OCI-LY1 (cell line): ENCODE data around the gene KDM3B.

ENCODE experiments used
- H2AFZ ChIP-seq: fragments of 200-600 bp; sonication (generic), shearing (Covaris generic); 2 replicates; pipeline ENCODE4 v1.6.0; 2014; ENCODE audit warnings: antibody characterized with exemption, mild to moderate bottlenecking, low read length
- H3F3A ChIP-seq: fragments of 200-600 bp; sonication (generic), shearing (Covaris generic); 2 replicates; pipeline ENCODE4 v1.6.0; 2014; ENCODE audit warnings: mild to moderate bottlenecking, antibody characterized with exemption, low read length, moderate library complexity; ENCODE audit not compliant: insufficient read depth
- H3K27ac ChIP-seq: fragments of 200-600 bp; sonication (generic); 2 replicates; pipeline ENCODE4 v1.5.1; 2014; ENCODE audit warnings: low read length, mixed run types, mild to moderate bottlenecking, low read depth; ENCODE audit not compliant: poor library complexity, severe bottlenecking
- H3K27me3 ChIP-seq: fragments of 200-600 bp; sonication (generic); 2 replicates; pipeline ENCODE4 v1.6.0; 2014; ENCODE audit warnings: antibody characterized with exemption, mild to moderate bottlenecking, low read length, moderate library complexity; ENCODE audit not compliant: insufficient read depth
- H3K36me3 ChIP-seq: fragments of 200-600 bp; sonication (generic); 2 replicates; pipeline ENCODE4 v1.6.1; 2014; ENCODE audit warnings: mild to moderate bottlenecking, antibody characterized with exemption, low read length, moderate library complexity, mixed read lengths; ENCODE audit not compliant: insufficient read depth
- H3K4me1 ChIP-seq: fragments of 200-600 bp; sonication (generic); 2 replicates; pipeline ENCODE4 v1.5.1; 2014; ENCODE audit warnings: mild to moderate bottlenecking, low read length, moderate library complexity; ENCODE audit not compliant: insufficient read depth, severe bottlenecking
- H3K4me2 ChIP-seq: fragments of 200-600 bp; sonication (generic), shearing (Covaris generic); 2 replicates; pipeline ENCODE4 v1.6.1; 2014; ENCODE audit warnings: low read length
- H3K4me3 ChIP-seq: fragments of 200-600 bp; sonication (generic); 2 replicates; pipeline ENCODE4 v1.5.1; 2014; ENCODE audit warnings: low read length, low read depth, mild to moderate bottlenecking, mixed read lengths; ENCODE audit not compliant: poor library complexity, severe bottlenecking
- H3K79me2 ChIP-seq: fragments of 200-600 bp; shearing (Covaris generic); 2 replicates; pipeline ENCODE4 v1.6.1; 2016; ENCODE audit warnings: mixed run types, low read length, mixed read lengths; ENCODE audit not compliant: insufficient read depth
- H3K9ac ChIP-seq: fragments of 200-600 bp; sonication (generic), shearing (Covaris generic); 2 replicates; pipeline ENCODE4 v1.6.1; 2014; ENCODE audit warnings: mild to moderate bottlenecking, low read length, mixed read lengths
- H3K9me2 ChIP-seq: fragments of 200-600 bp; sonication (generic), shearing (Covaris generic); 2 replicates; pipeline ENCODE4 v1.6.1; 2014; ENCODE audit warnings: low read depth, mild to moderate bottlenecking, low read length, mixed read lengths
- H3K9me3 ChIP-seq: fragments of 200-600 bp; shearing (Covaris generic); 2 replicates; pipeline ENCODE4 v1.6.1; 2014; ENCODE audit warnings: low read length, mixed read lengths
- H4K20me1 ChIP-seq: fragments of 200-600 bp; sonication (generic), shearing (Covaris generic); 2 replicates; pipeline ENCODE4 v1.6.0; 2016; ENCODE audit warnings: mild to moderate bottlenecking, low read length; ENCODE audit not compliant: insufficient read depth
- EZH2 ChIP-seq: fragments of 200-600 bp; sonication (generic), shearing (Covaris generic); IDR thresholded peaks from 2 replicates; pipeline ENCODE4 v1.8.0; 2017; ENCODE audit warnings: borderline replicate concordance, mixed run types, mild to moderate bottlenecking, antibody characterized with exemption, low read length, moderate library complexity, mixed read lengths
- TF ChIP-seq, protein P1 (sequence below): fragments of 200-600 bp; sonication (generic), shearing (Covaris generic); IDR thresholded peaks from 2 replicates; pipeline ENCODE4 v1.5.1; 2017; ENCODE audit warnings: mild to moderate bottlenecking, antibody characterized with exemption, low read length, moderate library complexity, mixed read lengths

Gene KDM3B

DNA sequence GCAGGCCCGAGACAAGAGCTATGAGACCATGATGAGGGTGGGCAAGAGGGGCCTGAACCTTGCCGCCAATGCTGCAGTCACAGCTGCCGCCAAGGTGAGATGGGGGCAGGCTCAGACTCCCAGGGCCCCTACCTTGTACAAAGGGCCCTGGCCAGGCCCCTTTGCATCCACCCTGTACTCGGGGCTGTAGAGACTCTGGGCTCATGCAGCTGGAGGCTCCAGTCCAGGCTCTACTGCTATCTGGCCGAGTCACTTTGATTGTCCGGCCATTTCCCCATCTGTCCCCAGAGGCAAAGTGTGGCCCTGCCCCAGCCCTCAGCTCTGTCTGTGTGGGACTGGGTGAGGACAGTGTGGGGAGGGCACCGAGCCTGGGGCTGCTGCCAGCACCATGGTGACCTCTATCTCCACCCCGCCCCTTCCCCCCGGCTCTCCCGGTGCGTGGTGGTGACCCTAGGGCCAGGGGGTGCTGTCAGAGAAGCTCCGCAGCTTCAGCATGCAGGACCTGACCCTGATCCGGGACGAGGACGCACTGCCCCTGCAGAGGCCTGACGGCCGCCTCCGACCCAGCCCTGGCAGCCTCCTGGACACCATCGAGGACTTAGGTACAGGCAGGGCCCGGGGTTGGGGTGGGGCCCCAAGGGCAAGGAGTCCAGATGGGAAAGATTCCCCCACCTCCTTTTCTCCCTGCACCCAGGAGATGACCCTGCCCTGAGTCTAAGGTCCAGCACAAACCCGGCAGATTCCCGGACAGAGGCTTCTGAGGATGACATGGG lies 92.5 kb downstream of the KDM3B start:
- no peak overlapping the region for H3K4me2 ChIP-seq
- TF ChIP-seq, protein P1, sequence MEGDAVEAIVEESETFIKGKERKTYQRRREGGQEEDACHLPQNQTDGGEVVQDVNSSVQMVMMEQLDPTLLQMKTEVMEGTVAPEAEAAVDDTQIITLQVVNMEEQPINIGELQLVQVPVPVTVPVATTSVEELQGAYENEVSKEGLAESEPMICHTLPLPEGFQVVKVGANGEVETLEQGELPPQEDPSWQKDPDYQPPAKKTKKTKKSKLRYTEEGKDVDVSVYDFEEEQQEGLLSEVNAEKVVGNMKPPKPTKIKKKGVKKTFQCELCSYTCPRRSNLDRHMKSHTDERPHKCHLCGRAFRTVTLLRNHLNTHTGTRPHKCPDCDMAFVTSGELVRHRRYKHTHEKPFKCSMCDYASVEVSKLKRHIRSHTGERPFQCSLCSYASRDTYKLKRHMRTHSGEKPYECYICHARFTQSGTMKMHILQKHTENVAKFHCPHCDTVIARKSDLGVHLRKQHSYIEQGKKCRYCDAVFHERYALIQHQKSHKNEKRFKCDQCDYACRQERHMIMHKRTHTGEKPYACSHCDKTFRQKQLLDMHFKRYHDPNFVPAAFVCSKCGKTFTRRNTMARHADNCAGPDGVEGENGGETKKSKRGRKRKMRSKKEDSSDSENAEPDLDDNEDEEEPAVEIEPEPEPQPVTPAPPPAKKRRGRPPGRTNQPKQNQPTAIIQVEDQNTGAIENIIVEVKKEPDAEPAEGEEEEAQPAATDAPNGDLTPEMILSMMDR, result no peak
- no peak for TF ChIP-seq EZH2

DNA sequence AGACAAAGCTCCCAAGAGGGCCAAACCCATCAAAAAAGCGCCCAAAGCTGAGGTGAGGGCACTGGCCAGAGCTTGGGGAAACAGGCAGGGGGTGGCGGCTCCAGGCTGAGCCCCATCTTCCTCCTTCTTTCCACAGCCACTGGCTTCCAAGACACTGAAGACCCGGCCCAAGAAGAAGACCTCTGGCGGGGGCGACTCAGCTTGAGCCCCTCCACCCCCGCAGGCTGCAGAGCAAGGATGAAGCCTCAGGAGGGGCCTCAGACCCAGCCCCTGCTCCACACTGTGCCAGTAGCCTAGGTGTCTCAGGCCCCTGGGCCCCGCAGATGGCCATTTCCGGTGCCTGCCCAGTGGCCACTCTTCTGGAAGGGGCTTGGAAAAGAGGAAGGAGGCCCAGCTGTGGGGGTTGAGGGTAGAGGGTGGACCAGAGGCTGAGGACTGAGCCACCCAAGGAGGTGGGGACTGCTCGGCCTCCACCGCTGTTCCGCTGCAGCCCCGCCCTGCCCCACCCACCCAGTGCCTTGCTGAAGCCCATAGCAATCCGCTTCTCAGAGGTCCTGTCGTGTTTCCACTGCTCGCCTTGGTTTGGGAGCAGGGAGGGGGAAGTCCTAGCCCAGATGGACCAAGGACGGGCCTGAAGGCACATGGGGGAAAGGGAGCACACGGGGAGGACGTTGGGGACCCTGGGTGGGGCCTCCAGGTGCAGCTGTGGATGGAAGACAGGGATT lies 93.2 kb downstream of the KDM3B start:
- TF ChIP-seq EZH2, result no peak
- TF ChIP-seq, protein P1, result no peak
- Histone ChIP-seq H3K4me1 (peaks cover 5% of the 10 kb centered on the region), H3K9ac (no peak overlapping the region), H3F3A (no peaks in the 10 kb centered on the region), H3K9me3 (no peaks in the 10 kb centered on the region), H3K4me3 (no peak overlapping the region), H3K79me2 (no peaks in the 10 kb centered on the region), H3K27me3 (peaks cover 12% of the 10 kb centered on the region; the same call in 1 of the 2 replicates), H3K36me3 (no peaks in the 10 kb centered on the region), H2AFZ (no peak overlapping the region), H3K4me2 (no peak overlapping the region), H3K27ac (no peak overlapping the region), H4K20me1 (no peaks in the 10 kb centered on the region), H3K9me2 (no peaks in the 10 kb centered on the region)

More for the DNA sequence above, 92.5 kb downstream of the KDM3B start:
- Histone ChIP-seq H3K27me3 (peaks cover 12% of the 10 kb centered on the region; the same call in 1 of the 2 replicates), H3K27ac (no peak overlapping the region), H3K9me3 (no peaks in the 10 kb centered on the region), H4K20me1 (no peaks in the 10 kb centered on the region), H2AFZ (no peak overlapping the region), H3K9me2 (no peaks in the 10 kb centered on the region), H3K4me3 (no peak overlapping the region), H3K79me2 (no peaks in the 10 kb centered on the region), H3F3A (no peaks in the 10 kb centered on the region), H3K36me3 (no peaks in the 10 kb centered on the region), H3K4me1 (no peaks in the 10 kb centered on the region), H3K9ac (no peak overlapping the region)

DNA sequence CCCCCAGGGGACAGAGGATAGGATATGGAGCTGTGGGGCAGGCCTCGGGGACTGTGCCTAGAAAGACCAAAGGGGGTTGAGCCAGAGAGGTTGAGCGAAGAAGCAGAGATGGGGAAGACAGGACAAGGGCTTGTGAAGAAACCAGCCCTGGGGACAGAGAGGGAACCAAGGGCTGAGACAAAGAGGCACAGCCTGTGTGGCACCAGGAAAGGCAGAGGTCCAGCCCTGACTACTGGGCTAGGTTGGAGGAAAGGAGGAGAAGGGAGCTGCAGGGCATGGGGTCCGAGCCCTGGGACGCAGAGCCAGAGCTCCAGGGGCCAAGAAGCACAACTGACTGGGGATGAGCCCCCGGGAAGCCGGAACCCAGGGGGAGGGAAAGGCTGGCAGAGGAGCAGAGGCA lies 95.6 kb downstream of the KDM3B start:
- H3K27me3 ChIP-seq, result peaks cover 7% of the 10 kb centered on the region; the same call in 1 of the 2 replicates
- H3K9ac ChIP-seq, result no peak overlapping the region
- H3K9me3 ChIP-seq, result no peaks in the 10 kb centered on the region
- H4K20me1 ChIP-seq, result no peaks in the 10 kb centered on the region
- H3K36me3 ChIP-seq, result no peaks in the 10 kb centered on the region
- H3K4me3 ChIP-seq, result no peak overlapping the region
- H3K27ac ChIP-seq, result no peak overlapping the region
- no peaks in the 10 kb centered on the region for H3K79me2 ChIP-seq
- no peaks in the 10 kb centered on the region for H3F3A ChIP-seq
- peaks cover 5% of the 10 kb centered on the region for H3K4me1 ChIP-seq
- no peaks in the 10 kb centered on the region for H3K9me2 ChIP-seq
- no peak overlapping the region for H2AFZ ChIP-seq
- no peak for TF ChIP-seq EZH2
- no peak overlapping the region for H3K4me2 ChIP-seq
